Measurements from ENCODE around the gene CDC14A.

DNA sequence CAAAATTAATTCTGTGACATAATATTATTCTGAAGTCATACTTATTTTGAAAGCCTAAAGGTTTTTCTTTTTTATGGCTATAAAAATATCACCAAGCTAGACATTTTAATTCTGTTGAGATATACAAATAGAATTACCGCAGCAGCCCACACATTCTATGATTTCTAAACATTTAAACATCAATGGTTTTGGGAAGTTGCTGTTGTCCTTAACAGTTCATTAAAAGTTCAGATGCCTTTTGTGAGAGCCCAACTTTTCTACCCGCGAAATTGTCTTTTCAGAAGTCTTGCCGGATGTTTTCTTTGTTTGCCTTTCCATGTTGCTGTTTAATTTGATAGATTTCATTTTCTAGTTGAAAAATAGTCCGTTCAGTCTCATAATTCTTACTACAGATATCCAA lies 40.5 kb downstream of the CDC14A start:
- no peak for TF ChIP-seq CTCF (conservative IDR thresholded peaks at IDR 0.05; ENCODE audit: low read depth, low read length)
- no peak for TF ChIP-seq EZH2 (IDR thresholded peaks at IDR 0.05; ENCODE audit: low read length, unreplicated experiment)
